Parathyroid adenoma (tissue), 2 donors: ENCODE results near the gene STX3.
A peak's percentile ranks its signal among the peaks of the same experiment; 100 is the strongest.

Source experiments
- H2AFZ ChIP-seq: fragments of 300-600 bp; sonication (generic); one replicate; pipeline ENCODE4 v1.7.0; 2017; ENCODE audit warnings: antibody characterized with exemption, mild to moderate bottlenecking
- H3K27ac ChIP-seq: fragments of 300-600 bp; sonication (generic); one replicate; pipeline ENCODE4 v1.7.0; 2017
- H3K27me3 ChIP-seq: fragments of 300-600 bp; sonication (generic); one replicate; pipeline ENCODE4 v1.7.0; 2017; ENCODE audit warnings: low read length; ENCODE audit not compliant: control insufficient read depth, insufficient read depth
- H3K36me3 ChIP-seq: fragments of 300-600 bp; sonication (generic); one replicate; pipeline ENCODE4 v1.7.0; 2017; ENCODE audit warnings: low read length; ENCODE audit not compliant: control insufficient read depth, insufficient read depth
- H3K4me1 ChIP-seq: fragments of 300-600 bp; sonication (generic); one replicate; pipeline ENCODE4 v1.7.0; 2017; ENCODE audit warnings: control low read depth
- H3K4me2 ChIP-seq: fragments of 300-600 bp; sonication (generic); one replicate; pipeline ENCODE4 v1.7.0; 2017; ENCODE audit warnings: low read length
- H3K4me3 ChIP-seq: fragments of 300-600 bp; sonication (generic); one replicate; pipeline ENCODE4 v1.7.0; 2017; ENCODE audit warnings: low read depth, low read length
- H3K79me2 ChIP-seq: fragments of 300-600 bp; sonication (generic); one replicate; pipeline ENCODE4 v1.7.0; 2017; ENCODE audit warnings: control low read depth
- H3K9ac ChIP-seq: fragments of 300-600 bp; sonication (generic); one replicate; pipeline ENCODE4 v1.7.0; 2017; ENCODE audit warnings: mild to moderate bottlenecking
- H3K9me3 ChIP-seq: fragments of 300-600 bp; sonication (generic); one replicate; pipeline ENCODE4 v1.7.0; 2017; ENCODE audit warnings: low read length; ENCODE audit not compliant: control insufficient read depth
- TF ChIP-seq, protein P1 (sequence below): fragments of 300-600 bp; sonication (generic); IDR thresholded peaks from one replicate; pipeline ENCODE4 v1.7.0; 2017; ENCODE audit warnings: antibody characterized with exemption, mild to moderate bottlenecking
- donor health status: primary hyperparathyroidism.

STX3 gene

DNA sequence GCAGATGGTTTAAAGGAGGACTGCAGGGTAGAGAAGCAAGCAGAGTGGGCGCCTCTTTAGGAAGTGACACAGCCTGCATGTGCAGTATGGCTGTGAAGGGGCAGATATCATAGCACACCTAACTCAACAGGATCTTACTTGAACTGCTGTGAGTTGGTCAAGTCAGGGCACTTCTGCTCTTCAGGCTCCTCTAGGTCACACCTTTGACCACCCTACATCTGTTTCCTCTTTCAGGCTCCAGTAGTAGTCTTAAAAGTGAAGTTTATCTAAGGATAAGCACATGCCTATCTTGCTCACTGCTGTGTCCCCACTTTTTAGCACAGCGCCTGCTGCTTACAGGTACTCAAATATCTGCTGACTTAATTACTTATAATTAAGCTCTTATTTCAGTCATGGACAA is 48.9 kb downstream of the STX3 start:
- no peaks in the 10 kb centered on the region for H3K36me3 ChIP-seq
- no peaks in the 10 kb centered on the region for H3K9me3 ChIP-seq
- TF ChIP-seq, protein P1, sequence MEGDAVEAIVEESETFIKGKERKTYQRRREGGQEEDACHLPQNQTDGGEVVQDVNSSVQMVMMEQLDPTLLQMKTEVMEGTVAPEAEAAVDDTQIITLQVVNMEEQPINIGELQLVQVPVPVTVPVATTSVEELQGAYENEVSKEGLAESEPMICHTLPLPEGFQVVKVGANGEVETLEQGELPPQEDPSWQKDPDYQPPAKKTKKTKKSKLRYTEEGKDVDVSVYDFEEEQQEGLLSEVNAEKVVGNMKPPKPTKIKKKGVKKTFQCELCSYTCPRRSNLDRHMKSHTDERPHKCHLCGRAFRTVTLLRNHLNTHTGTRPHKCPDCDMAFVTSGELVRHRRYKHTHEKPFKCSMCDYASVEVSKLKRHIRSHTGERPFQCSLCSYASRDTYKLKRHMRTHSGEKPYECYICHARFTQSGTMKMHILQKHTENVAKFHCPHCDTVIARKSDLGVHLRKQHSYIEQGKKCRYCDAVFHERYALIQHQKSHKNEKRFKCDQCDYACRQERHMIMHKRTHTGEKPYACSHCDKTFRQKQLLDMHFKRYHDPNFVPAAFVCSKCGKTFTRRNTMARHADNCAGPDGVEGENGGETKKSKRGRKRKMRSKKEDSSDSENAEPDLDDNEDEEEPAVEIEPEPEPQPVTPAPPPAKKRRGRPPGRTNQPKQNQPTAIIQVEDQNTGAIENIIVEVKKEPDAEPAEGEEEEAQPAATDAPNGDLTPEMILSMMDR, result no peak

DNA sequence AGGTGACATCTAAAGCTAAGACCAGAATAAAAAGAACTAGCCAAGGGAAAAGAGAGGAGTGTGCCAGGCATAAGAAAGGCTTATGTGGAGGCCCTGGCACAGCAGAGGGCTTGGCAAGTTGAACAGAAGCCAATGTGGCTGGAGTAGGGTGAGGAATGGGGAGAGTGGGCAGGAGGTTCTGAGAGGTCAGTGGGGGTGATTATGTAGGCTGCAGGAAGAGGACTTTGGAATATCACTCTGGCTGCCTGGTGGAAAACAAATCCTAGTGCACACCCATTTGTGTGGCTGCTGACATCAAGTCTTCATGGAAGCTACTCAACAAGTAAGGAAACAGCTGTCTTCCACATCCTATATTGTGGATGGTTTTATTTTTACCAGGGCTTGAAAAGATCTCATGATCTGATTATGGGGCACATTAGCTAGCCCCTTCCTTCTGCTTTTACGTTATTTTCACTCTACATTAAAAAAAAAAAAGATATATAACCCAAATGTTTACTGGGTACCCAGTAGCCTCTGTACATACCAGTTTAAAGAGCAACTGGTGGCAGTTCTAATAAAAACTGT is 52.0 kb downstream of the STX3 start:
- Histone ChIP-seq H3K79me2 (no peaks in the 10 kb centered on the region), H3K4me2 (no peak overlapping the region), H2AFZ (no peak overlapping the region), H3K27ac (no peak overlapping the region), H3K9me3 (no peaks in the 10 kb centered on the region), H3K4me1 (no peaks in the 10 kb centered on the region), H3K36me3 (no peaks in the 10 kb centered on the region), H3K27me3 (no peaks in the 10 kb centered on the region), H3K4me3 (no peak overlapping the region), H3K9ac (no peak overlapping the region)
- TF ChIP-seq, protein P1, result no peak

More for the DNA sequence above, 48.9 kb downstream of the STX3 start:
- no peaks in the 10 kb centered on the region for H3K79me2 ChIP-seq
- H2AFZ ChIP-seq, result no peak overlapping the region
- no peak overlapping the region for H3K4me3 ChIP-seq
- H3K27me3 ChIP-seq, result no peaks in the 10 kb centered on the region
- H3K4me2 ChIP-seq, result no peak overlapping the region
- no peak overlapping the region for H3K9ac ChIP-seq
- H3K27ac ChIP-seq, result no peak overlapping the region
- no peaks in the 10 kb centered on the region for H3K4me1 ChIP-seq

DNA sequence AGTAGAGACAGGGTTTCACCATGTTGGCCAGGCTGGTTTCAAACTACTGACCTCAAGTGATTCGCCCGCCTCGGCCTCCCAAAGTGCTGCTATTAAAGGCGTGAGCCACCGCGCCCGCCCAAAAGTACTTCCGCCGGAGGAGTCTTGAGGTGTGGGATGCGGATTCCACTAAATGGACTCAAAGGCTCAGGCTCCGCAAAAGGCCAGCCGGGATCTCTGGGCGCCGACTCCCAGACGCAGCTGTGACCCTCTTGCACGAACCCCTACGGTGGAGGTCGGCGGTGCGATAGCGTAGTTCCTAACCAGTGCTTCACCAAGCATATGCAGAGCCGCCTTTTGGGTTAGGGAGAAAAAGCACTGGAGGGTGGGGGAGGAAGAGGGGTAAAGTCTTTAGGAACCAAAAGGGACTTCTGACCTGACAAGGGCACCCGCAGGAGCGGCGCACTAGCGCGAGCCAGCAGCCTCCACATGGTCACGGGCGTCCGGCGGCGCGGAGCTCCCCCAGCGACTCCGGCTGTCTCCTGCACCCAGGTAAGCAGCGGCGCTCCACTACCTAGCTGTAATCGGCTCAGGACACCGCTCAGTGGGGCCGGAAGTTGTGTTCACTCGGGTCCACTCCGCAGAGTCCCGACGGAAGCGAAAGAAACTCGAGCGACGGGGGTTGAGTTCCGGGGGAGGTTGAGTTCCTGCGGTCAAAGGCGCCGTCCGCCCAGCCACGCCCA is 55.2 kb downstream of the STX3 start, which contains the start of gene MRPL16:
TSS of gene MRPL16 (minus strand) at position 590 of the 722 bp plus-strand sequence. CDS start at position 470, 120 bp downstream.
- no peaks in the 10 kb centered on the region for H3K36me3 ChIP-seq
- peak within 1 kb of the TSS; percentile 80 for H3K4me2 ChIP-seq
- no peaks in the 10 kb centered on the region for H3K79me2 ChIP-seq
- TF ChIP-seq, protein P1, result peak; percentile 18
- H3K9me3 ChIP-seq, result no peaks in the 10 kb centered on the region
- H2AFZ ChIP-seq, result peak within 1 kb of the TSS; percentile 96
- no peaks in the 10 kb centered on the region for H3K27me3 ChIP-seq
- peak within 1 kb of the TSS; percentile 79 for H3K27ac ChIP-seq
- no peaks in the 10 kb centered on the region for H3K4me1 ChIP-seq
- peak within 1 kb of the TSS; percentile 84 for H3K4me3 ChIP-seq
- peak within 1 kb of the TSS; percentile 46 for H3K9ac ChIP-seq

DNA sequence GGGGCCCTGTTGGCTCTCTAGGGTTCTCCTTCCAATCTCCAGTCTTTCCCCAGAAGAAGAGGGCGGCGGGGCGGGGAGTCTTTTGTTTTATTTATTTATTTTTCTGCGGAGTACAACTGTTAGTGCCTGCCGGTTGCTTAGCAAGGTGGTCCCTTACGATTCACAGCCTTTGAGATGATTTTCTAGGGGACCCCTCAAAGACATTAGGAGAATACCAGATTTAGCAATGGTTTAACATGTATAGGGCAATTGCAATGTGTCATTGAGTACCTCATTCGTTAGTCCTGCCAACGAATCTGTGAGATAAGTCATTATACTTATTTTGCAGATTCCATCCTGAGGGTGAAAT is 55.7 kb downstream of the STX3 start:
- TF ChIP-seq, protein P1, result no peak
- H3K4me1 ChIP-seq, result no peaks in the 10 kb centered on the region
- no peaks in the 10 kb centered on the region for H3K79me2 ChIP-seq
- H2AFZ ChIP-seq, result peak overlapping the region; percentile 96
- H3K27ac ChIP-seq, result peak overlapping the region; percentile 79
- H3K4me2 ChIP-seq, result peak overlapping the region; percentile 68
- H3K9ac ChIP-seq, result no peak overlapping the region
- peak overlapping the region; percentile 84 for H3K4me3 ChIP-seq
- no peaks in the 10 kb centered on the region for H3K36me3 ChIP-seq
- no peaks in the 10 kb centered on the region for H3K9me3 ChIP-seq
- H3K27me3 ChIP-seq, result no peaks in the 10 kb centered on the region
